ENCODE measurements around the gene CHGA. TPM values are rescaled to one million over a fixed set of nuclear protein-coding genes. Genes with fewer than 3 reads are reported as not detected.

Gene CHGA
- total RNA-seq, 1 experiment from 2014 or later = not detected

GRCh38 chr14:92877757-92878431 lies 45.1 kb upstream of the CHGA start:
- no peaks in the 10 kb centered on the region for H3K27me3 ChIP-seq (ENCODE audit: insufficient read depth, low read depth)
- no peak for TF ChIP-seq EZH2 (IDR thresholded peaks at IDR 0.05; ENCODE audit: low read depth)
- TF ChIP-seq CTCF (conservative IDR thresholded peaks at IDR 0.05) = no peak

DNA sequence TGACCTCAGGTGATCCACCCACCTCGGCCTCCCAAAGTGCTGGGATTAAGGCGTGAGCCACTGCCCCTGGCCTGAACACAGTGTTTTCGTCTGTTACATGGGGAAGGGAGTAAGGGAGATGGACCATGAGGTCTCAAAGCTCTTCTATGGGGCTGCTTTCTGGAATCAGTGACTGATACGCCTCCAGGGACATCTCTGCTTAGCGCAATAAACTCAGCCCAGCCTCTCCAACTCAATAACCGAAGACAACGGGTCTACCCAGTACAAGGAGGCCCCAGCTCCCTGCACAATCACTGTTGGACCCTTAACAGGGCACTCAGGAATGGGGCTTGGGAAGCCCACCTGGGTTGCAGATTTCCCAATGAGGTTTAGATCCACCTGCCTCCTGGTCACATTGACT lies 42.6 kb upstream of the CHGA start:
- no TSS peak for BruUV-seq (replicated peaks)
- no peak overlapping the region; the same call in 1 of the 2 replicates for H2AFZ ChIP-seq
- H3K4me3 ChIP-seq = no peak overlapping the region
- H3K4me1 ChIP-seq (replicated peaks; ENCODE audit: insufficient read depth) = peaks cover 13% of the 10 kb centered on the region
- H3K27me3 ChIP-seq (ENCODE audit: insufficient read depth, low read depth) = peaks cover 3% of the 10 kb centered on the region; the same call in 1 of the 2 replicates
- POLR2A ChIA-PET (ENCODE audit: unreplicated experiment) = no interaction called here
- no peaks in the 10 kb centered on the region for H3K79me2 ChIP-seq (ENCODE audit: low read depth)
- H4K20me1 ChIP-seq (ENCODE audit: insufficient read depth) = no peaks in the 10 kb centered on the region
- H3K9me3 ChIP-seq (ENCODE audit: insufficient read depth, low read depth) = 0 out of 2 replicates have a peak, but pooled peaks cover 6% of the 10 kb centered on the region
- intact Hi-C loops (cut with micrococcal nuclease; ENCODE audit: unreplicated experiment) = loop anchor here (2.0 to 5.0 kb wide), 2 partner anchors 258 to 737 kb away; no protein-coding TSS in a partner anchor
- peak in 1 of 2 experiments; percentile 55 for DNase-seq
- H3K4me2 ChIP-seq = peak overlapping the region; percentile 77
- H3K27ac ChIP-seq = no peak overlapping the region
- H3K9me2 ChIP-seq (ENCODE audit: insufficient read depth) = no peaks in the 10 kb centered on the region
- CTCF ChIA-PET = interaction anchor here (0.5 kb wide), 1 partner anchor 260 kb away, joined by 3 read pairs; no protein-coding TSS in a partner anchor
- no peaks in the 10 kb centered on the region for H3F3A ChIP-seq (ENCODE audit: insufficient read depth, low read depth)
- no peaks in the 10 kb centered on the region for H3K36me3 ChIP-seq (ENCODE audit: low read depth)
- TF ChIP-seq EZH2 (IDR thresholded peaks at IDR 0.05; ENCODE audit: low read depth) = no peak
- TF ChIP-seq CTCF (conservative IDR thresholded peaks at IDR 0.05) = no peak

More at GRCh38 chr14:92877757-92878431, 45.1 kb upstream of the CHGA start:
- H2AFZ ChIP-seq = no peak overlapping the region
- no peaks in the 10 kb centered on the region for H4K20me1 ChIP-seq (ENCODE audit: insufficient read depth)
- H3K9me2 ChIP-seq (ENCODE audit: insufficient read depth) = no peaks in the 10 kb centered on the region
- H3K27ac ChIP-seq = no peak overlapping the region
- no peaks in the 10 kb centered on the region for H3K79me2 ChIP-seq (ENCODE audit: low read depth)
- peaks cover 13% of the 10 kb centered on the region for H3K4me1 ChIP-seq (replicated peaks; ENCODE audit: insufficient read depth)
- POLR2A ChIA-PET (ENCODE audit: unreplicated experiment) = no interaction called here
- no peaks in the 10 kb centered on the region for H3K9me3 ChIP-seq (ENCODE audit: insufficient read depth, low read depth)
- no peak overlapping the region for H3K4me3 ChIP-seq
- H3K4me2 ChIP-seq = no peak overlapping the region
- BruUV-seq (replicated peaks) = no TSS peak
- CTCF ChIA-PET = no interaction called here
- H3F3A ChIP-seq (ENCODE audit: insufficient read depth, low read depth) = no peaks in the 10 kb centered on the region
- no peaks in the 10 kb centered on the region for H3K36me3 ChIP-seq (ENCODE audit: low read depth)
- intact Hi-C loops (cut with micrococcal nuclease; ENCODE audit: unreplicated experiment) = no loop called here
- no peak for DNase-seq

DNA sequence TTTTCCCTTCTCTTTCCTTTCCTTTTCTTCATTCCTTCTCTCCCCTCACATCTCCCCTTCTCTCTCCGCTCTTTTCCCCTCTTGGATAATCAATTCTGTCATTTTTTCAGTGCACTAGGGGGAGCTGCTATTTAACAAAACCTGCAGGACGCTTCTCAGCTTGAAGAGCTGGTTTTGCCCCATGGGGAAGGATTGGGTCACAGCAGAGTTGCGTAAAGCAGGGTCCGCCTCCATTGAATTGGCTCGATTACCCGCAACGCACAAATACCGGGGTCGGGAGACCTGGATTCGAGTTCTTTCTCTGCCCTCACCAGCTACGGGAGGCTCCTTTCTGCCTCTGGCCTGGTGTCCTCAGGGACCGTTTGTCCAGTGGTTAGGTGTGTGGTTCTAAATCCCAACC lies 42.1 kb upstream of the CHGA start:
- H3F3A ChIP-seq (ENCODE audit: insufficient read depth, low read depth) = no peaks in the 10 kb centered on the region
- no TSS peak for BruUV-seq (replicated peaks)
- peak overlapping the region; percentile 50; the same call in 1 of the 2 replicates for H2AFZ ChIP-seq
- intact Hi-C loops (cut with micrococcal nuclease; ENCODE audit: unreplicated experiment) = loop anchor here (2.0 to 5.0 kb wide), 2 partner anchors 258 to 736 kb away; no protein-coding TSS in a partner anchor
- no peaks in the 10 kb centered on the region for H3K9me2 ChIP-seq (ENCODE audit: insufficient read depth)
- H3K79me2 ChIP-seq (ENCODE audit: low read depth) = no peaks in the 10 kb centered on the region
- TF ChIP-seq EZH2 (IDR thresholded peaks at IDR 0.05; ENCODE audit: low read depth) = no peak
- peak; percentile 71 for TF ChIP-seq CTCF (conservative IDR thresholded peaks at IDR 0.05)
- no peaks in the 10 kb centered on the region for H4K20me1 ChIP-seq (ENCODE audit: insufficient read depth)
- H3K4me1 ChIP-seq (replicated peaks; ENCODE audit: insufficient read depth) = peaks cover 13% of the 10 kb centered on the region
- CTCF ChIA-PET = interaction anchor here (0.5 kb wide), 1 partner anchor 259 kb away, joined by 3 read pairs; no protein-coding TSS in a partner anchor
- 0 out of 2 replicates have a peak, but pooled peaks cover 6% of the 10 kb centered on the region for H3K9me3 ChIP-seq (ENCODE audit: insufficient read depth, low read depth)
- POLR2A ChIA-PET (ENCODE audit: unreplicated experiment) = interaction anchor here (0.6 kb wide), 1 partner anchor 338 kb away, joined by 8 read pairs; no protein-coding TSS in a partner anchor
- peak; percentile 10 to 63 for DNase-seq
- H3K4me3 ChIP-seq = peak overlapping the region; percentile 42; the same call in 1 of the 2 replicates
- H3K27ac ChIP-seq = no peak overlapping the region
- H3K4me2 ChIP-seq = peak overlapping the region; percentile 77
- H3K36me3 ChIP-seq (ENCODE audit: low read depth) = no peaks in the 10 kb centered on the region
- H3K27me3 ChIP-seq (ENCODE audit: insufficient read depth, low read depth) = peaks cover 8% of the 10 kb centered on the region; the same call in 1 of the 2 replicates

Data from PC-9 (cell line).